NCI-H82 treated with DMSO at 0.1 percent for 48 hours (cell line): ENCODE measurements around the gene COX4I2.
"Not testable (repeated sequence)": the region's sequence is repeated elsewhere in the genome, so short reads cannot be mapped to it uniquely, and the experiment has no call there.

Source experiments
- DNase-seq: peaks from one replicate; lab custom pipeline; 2025; ENCODE audit not compliant: unreplicated experiment; lab: John Stamatoyannopoulos, UW

The COX4I2 gene

DNA sequence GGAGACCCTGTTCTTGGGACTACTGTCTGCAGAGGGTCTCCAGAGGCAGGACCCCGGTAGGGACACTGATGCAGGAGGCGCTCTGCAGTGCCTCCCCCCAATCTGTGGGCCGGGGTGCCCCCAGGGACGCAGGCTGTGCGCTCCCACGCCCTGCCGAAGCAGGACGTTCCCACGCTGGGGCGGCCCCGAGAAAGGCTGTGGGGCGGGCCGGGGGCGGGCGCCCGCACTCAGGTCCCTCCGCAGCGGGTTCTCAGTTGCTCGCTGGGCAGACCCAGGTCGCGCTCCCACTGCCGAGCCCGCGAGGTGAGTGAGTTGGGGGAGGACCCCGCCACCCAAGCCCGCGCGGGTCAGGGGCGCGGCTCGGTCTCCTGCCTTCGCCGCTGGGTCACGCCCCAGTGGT, at the start of gene COX4I2:
TSS of gene COX4I2 (plus strand) at position 253 of the 400 bp plus-strand sequence. CDS start 1,106 bp downstream, outside the sequence.
- DNase-seq, result no peak

GRCh38 chr20:31590717-31591225, 46.9 kb upstream of the COX4I2 start:
- DNase-seq, result no peak

GRCh38 chr20:31593221-31594001, 44.3 kb upstream of the COX4I2 start:
- no peak for DNase-seq

- DNase-seq, result no peak
Measured at GRCh38 chr20:31594002-31594557, 43.6 kb upstream of the COX4I2 start.

DNA sequence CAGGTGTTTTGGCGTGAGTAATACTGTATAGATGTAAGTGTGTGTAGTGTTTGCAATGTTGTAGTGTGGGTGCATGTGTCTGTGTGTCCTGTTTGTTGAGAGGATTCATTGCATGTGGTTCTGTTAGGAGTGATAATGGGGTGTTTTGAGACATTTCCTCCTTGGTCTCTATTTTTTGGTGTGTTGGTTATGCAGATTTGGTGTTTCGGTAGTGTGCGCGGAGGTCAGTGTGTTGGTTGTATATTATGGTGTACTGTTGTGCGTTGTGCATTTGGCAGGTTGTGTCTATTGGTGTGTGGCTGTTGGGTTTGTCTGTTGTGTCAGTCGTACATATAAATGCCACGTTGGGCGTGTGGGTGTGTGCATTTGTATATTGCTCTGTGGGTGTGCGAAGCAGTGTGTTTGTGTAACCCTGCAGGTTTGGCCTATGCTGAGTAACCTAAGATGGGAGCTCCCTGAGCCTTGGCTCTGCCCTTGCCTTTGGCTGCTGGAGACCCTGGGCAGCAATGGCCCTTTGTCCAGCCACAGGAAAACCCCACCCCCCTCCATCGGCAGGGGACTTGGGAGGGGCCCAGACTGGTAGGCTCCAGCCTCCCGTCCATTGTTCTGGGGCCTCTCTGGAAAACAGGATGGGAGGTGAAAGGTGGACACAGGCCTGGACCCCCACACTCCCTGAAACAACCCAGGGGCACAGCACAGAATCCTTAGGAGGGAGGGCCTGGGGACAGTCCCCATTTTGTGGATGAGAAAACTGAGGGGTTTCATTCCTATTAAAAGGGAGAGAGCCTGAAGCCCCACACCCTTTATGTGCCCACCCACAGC, 42.9 kb upstream of the COX4I2 start:
- no peak for DNase-seq

- DNase-seq, result no peak
Measured at GRCh38 chr20:31595380-31595653, 42.4 kb upstream of the COX4I2 start.

DNA sequence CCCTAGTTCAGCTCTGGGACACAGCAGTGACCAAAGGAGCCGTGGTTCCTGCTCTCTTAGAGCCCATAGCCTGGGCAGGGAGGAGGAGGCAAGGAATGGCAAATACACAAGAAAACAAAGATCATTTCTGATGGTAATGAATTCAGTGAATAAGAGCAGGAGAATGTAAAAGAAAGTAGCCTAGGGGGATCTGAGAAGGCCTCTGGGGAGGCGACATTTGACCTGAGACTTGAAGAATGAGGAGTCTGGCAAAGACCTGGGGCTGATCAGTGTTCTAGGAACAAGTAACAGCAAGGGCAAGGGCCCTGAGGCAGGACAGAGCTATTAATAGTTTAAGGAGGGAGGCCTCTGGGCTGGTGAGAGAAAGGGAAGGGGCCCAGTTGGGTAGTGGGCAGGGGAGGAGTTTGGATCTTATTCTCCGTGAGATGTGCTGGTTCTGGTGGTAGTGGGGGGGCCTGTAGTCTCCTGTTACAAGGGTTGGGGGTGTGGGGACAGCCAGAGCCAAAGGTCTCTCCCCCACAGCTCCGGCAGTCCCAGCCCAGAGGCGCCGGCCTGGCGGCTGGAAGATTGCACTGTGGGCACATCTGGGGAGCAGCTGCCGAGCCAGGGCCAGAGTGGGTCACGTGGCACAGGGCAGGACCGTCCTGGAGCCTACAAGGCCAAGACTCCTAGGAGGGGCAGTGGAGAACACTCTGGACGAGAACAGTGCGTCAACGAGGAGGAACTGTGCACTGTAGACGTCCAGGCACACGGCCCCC, 41.9 kb upstream of the COX4I2 start:
- DNase-seq, result no peak

GRCh38 chr20:31596412-31596715, 41.3 kb upstream of the COX4I2 start:
- DNase-seq, result not testable (repeated sequence)

GRCh38 chr20:31596831-31597480, 40.8 kb upstream of the COX4I2 start:
- no peak for DNase-seq

DNA sequence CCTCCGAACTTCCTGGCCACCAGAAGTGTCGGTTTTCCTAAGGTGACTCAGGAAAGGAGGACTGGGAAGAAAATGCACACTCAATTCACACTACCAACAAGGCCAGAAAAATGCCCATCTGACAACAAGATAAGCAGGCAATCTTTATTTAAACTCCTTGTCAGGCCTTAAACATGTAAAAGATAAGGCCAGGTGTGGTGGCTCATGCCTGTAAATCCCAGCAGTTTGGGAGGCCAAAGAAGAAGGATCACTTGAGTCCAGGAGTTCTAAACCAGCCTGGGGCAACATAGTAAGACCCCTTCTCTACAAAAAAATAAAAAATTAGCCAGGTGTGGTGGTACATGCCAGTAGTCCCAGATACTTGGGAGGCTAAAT, 40.2 kb upstream of the COX4I2 start:
- DNase-seq, result no peak

DNA sequence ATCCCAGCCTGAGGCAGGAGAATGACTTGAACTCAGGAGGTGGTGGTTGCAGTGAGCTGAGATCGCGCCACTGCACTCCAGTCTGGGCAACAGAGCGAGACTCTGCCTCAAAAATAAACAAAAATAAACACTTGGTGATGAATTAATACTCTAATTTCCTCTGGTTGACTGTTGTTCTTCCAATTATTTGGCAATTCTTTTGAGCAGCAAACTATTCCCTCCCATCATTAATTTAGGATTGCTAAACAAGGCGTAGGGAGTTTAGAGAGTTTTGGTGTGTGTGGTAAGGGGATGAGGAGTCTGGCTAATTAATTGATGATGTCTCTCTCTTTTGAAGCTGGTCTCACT, 35.3 kb upstream of the COX4I2 start:
- no peak for DNase-seq

- no peak for DNase-seq
Measured at GRCh38 chr20:31602779-31603441, 34.8 kb upstream of the COX4I2 start.

DNA sequence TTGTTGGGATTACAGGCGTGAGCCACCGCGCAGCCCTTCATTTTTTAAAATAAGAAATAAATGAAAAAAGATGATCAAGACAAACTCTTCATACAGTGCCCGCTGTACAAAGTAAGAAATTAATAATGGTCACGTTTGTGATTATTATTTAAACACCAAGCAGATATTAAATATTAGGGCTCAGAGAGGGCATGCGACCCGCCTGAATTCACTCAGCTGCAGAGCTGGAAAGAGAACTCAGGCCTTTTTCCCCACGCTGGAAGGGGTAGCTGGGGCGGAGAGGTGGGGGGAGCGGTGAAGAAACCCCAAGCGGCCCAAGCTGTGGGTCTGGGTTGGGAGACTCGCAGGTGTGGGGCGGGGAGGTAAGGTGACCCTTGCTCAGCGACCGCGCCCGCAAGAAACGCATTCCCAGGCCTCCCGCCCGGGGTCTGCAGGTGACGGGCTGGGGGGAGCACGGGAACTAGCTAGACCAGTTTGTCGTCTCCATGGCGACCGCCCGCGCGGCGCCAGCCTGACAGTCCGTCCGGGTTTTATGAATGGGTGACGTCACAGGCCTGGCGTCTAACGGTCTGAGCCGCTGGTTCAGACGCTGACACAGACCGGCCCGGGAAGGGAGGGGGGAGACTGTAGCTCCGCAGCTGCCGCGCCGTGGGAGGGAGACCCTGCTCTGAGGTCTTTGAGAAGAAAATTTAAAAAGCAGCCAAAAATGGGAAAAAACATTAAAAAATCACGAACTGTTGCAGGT, 33.7 kb upstream of the COX4I2 start:
- DNase-seq, result peak; percentile 97

DNA sequence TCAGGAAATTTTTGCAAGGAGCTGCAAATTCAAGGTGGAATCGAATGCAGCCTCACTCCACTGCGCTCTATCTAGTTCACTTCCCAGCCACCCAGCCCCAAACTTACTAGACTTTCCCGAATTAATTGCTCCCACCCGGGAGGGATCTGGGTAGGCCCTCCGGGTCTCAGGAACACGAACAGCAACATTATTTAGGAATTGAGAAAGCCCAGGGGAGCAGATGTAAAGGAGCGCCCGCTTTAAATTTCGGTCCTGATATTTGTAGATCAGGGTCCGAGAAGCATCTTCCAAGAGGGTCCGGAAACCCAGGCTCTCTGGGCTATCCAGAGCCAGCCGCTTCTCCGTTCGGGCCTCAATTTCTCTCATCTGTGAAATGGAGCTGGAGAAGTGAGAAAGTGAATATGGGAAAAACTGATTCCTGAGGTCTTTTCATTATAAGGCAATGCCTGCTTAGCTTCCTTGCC, 33.1 kb upstream of the COX4I2 start:
- no peak for DNase-seq

DNA sequence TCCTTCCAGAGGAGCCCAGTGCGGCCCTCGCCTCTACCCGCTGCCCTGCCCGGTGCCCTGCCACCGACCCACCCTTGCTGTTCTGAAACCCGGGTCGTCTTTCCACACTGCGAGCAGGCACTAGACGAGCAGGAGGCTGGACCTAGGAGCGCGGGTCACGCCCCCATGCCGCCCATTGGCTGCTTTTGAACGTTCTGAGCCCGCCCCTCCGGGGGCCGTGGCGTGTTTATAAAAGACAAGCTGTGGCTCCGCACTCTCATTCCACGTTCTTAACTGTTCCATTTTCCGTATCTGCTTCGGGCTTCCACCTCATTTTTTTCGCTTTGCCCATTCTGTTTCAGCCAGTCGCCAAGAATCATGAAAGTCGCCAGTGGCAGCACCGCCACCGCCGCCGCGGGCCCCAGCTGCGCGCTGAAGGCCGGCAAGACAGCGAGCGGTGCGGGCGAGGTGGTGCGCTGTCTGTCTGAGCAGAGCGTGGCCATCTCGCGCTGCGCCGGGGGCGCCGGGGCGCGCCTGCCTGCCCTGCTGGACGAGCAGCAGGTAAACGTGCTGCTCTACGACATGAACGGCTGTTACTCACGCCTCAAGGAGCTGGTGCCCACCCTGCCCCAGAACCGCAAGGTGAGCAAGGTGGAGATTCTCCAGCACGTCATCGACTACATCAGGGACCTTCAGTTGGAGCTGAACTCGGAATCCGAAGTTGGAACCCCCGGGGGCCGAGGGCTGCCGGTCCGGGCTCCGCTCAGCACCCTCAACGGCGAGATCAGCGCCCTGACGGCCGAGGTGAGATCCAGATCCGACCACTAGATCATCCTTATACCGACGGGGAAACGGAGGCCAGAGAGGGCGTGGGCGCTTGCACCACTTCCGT, 32.4 kb upstream of the COX4I2 start, which contains the start of gene ID1:
TSS of gene ID1 (plus strand) at position 259 of the 871 bp plus-strand sequence. CDS start at position 358, 99 bp downstream.
- peak; percentile 93 for DNase-seq

- no peak for DNase-seq
Measured at GRCh38 chr20:31605902-31606803, 31.6 kb upstream of the COX4I2 start.

- peak; percentile 84 for DNase-seq
Measured at GRCh38 chr20:31606804-31607639, 30.7 kb upstream of the COX4I2 start.
